Measurements from ENCODE around the gene CASP7. TPM values are rescaled to one million over a fixed set of nuclear protein-coding genes. Genes with fewer than 3 reads are reported as not detected.

CASP7 gene
- total and polyA plus RNA-seq, 2 of the 8 experiments (the other 6 are each of a cell fraction or from before 2014, with no cell fraction given): 2.3 to 4.1 TPM

DNA sequence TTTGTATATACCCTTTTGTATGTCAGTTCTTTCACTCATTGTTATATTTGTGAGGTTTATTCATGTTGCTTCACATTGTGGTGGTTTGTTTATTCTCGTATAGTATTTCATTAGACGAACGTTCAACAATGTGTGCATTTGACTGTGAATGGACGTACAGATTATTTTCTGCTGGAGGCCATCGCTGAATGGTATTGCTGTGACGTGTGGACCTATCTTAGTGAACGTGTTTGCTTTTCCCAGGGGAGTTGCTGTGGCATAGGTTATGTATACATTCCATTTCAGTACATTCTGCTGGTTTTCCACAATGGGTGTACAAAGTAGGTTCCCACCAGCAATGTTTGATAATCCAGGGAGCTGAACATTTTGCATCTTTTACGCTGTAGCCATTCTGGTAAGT lies 40.7 kb downstream of the CASP7 start:
- no peak for DNase-seq (ENCODE audit: low read depth in 1 of 2, low spot score in 2 of 2)
- Histone ChIP-seq H3K4me2 (ENCODE audit: insufficient read depth in 1 of 2, low read depth in 2 of 2, low read length in 2 of 2) (no peak overlapping the region), H3K4me1 (replicated peaks in 1 of 4; ENCODE audit: control insufficient read depth in 3 of 4, insufficient read depth in 4 of 4, low read length in 3 of 4) (no peaks in the 10 kb centered on the region), H4K8ac (ENCODE audit: extremely low read depth, insufficient read depth, low read length) (no peak overlapping the region), H3K36me3 (ENCODE audit: control insufficient read depth in 2 of 4, insufficient read depth in 4 of 4, low read length in 3 of 4) (peaks cover 0 to 2% (median 0%) of the 10 kb centered on the region in 4 experiments; a peak in 1 of 8 replicates), H2BK5ac (ENCODE audit: low read depth, low read length) (no peak overlapping the region), H4K5ac (ENCODE audit: insufficient read length, low read depth, low read length) (no peak overlapping the region), H2BK120ac (replicated peaks; ENCODE audit: low read depth, low read length) (no peak overlapping the region), H3K18ac (ENCODE audit: extremely low read depth, low read length) (no peak overlapping the region), H3K23ac (ENCODE audit: insufficient read length) (no peak overlapping the region), H4K20me1 (replicated peaks in 1 of 2; ENCODE audit: control insufficient read depth in 1 of 2, insufficient read depth in 2 of 2, low read length in 2 of 2) (no peaks in the 10 kb centered on the region), H2BK15ac (ENCODE audit: low read length) (no peak overlapping the region), H3K23me2 (ENCODE audit: low read depth, low read length) (no peaks in the 10 kb centered on the region), H3K4me3 (ENCODE audit: extremely low read depth in 1 of 4, insufficient read depth in 2 of 4, low read depth in 3 of 4, low read length in 4 of 4) (no peak overlapping the region), H3K27me3 (replicated peaks in 1 of 4; ENCODE audit: control insufficient read depth in 3 of 4, extremely low read depth in 1 of 4, insufficient read depth in 3 of 4, low read length in 3 of 4) (no peaks in the 10 kb centered on the region), H2AK5ac (ENCODE audit: low read depth, low read length) (no peak overlapping the region), H3K27ac (ENCODE audit: low read depth, low read length) (no peak overlapping the region), H3K56ac (replicated peaks; ENCODE audit: insufficient read length, low read depth, low read length) (no peak overlapping the region), H2BK12ac (ENCODE audit: low read depth, low read length) (no peak overlapping the region), H3K9me3 (ENCODE audit: insufficient read depth in 2 of 2, low read depth in 1 of 2, low read length in 1 of 2) (no peaks in the 10 kb centered on the region), H3K4ac (replicated peaks; ENCODE audit: insufficient read length, low read depth, low read length) (no peak overlapping the region), H3K79me2 (ENCODE audit: control insufficient read depth in 1 of 2, insufficient read depth in 2 of 2, low read length in 2 of 2) (no peaks in the 10 kb centered on the region), H3K9ac (replicated peaks in 1 of 4; ENCODE audit: extremely low read depth in 1 of 4, low read depth in 3 of 4, low read length in 3 of 4) (no peak overlapping the region), H3K14ac (ENCODE audit: insufficient read length) (no peak overlapping the region), H2BK20ac (ENCODE audit: low read length) (no peak overlapping the region), H4K91ac (replicated peaks; ENCODE audit: insufficient read length, low read length) (no peak overlapping the region), H2AFZ (ENCODE audit: low read length) (no peak overlapping the region), H3K79me1 (ENCODE audit: low read depth, low read length) (no peaks in the 10 kb centered on the region)
- POLR2A ChIA-PET (ENCODE audit: partially characterized antibody): no interaction called here
- 95% methylated on average over 8 of the region's 8 CpGs; no CpG with 5 or more reads in 1 of the 2 experiments for WGBS, 2 experiments (ENCODE audit: extremely low coverage in 1 of 2, insufficient coverage in 1 of 2, insufficient read length in 1 of 2, insufficient replicate concordance in 2 of 2, low coverage in 1 of 2, low lambda C conversion rate in 2 of 2, missing lambda C conversion rate in 1 of 2)
- CTCF ChIA-PET (ENCODE audit: partially characterized antibody): interaction anchor here (5.2 kb wide), 1 partner anchor 14 kb away, joined by 29 read pairs; no protein-coding TSS in a partner anchor
- no peak for FAIRE-seq
- TF ChIP-seq, protein P1, sequence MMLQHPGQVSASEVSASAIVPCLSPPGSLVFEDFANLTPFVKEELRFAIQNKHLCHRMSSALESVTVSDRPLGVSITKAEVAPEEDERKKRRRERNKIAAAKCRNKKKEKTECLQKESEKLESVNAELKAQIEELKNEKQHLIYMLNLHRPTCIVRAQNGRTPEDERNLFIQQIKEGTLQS (IDR thresholded peaks at IDR 0.05; ENCODE audit: insufficient read depth, low read depth, low read length): no peak
- TF ChIP-seq KDM4A (IDR thresholded peaks at IDR 0.05; ENCODE audit: low read depth, low read length, severe bottlenecking) (no peak), HDAC6 (IDR thresholded peaks at IDR 0.05; ENCODE audit: low read depth, low read length) (no peak)
- TF ChIP-seq, protein P2, sequence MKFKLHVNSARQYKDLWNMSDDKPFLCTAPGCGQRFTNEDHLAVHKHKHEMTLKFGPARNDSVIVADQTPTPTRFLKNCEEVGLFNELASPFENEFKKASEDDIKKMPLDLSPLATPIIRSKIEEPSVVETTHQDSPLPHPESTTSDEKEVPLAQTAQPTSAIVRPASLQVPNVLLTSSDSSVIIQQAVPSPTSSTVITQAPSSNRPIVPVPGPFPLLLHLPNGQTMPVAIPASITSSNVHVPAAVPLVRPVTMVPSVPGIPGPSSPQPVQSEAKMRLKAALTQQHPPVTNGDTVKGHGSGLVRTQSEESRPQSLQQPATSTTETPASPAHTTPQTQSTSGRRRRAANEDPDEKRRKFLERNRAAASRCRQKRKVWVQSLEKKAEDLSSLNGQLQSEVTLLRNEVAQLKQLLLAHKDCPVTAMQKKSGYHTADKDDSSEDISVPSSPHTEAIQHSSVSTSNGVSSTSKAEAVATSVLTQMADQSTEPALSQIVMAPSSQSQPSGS (IDR thresholded peaks at IDR 0.05; ENCODE audit: low read length): no peak
